HCEC 1CT (cell line): ENCODE data around the gene ZNF598.
"Not testable (repeated sequence)": the region's sequence is repeated elsewhere in the genome, so short reads cannot be mapped to it uniquely, and the experiment has no call there.

Experiments used
- DNase-seq: peaks from one replicate; pipeline ENCODE4 v3.0.0-alpha.2; 2017

The ZNF598 gene

GRCh38 chr16:1957434-1958142 lies 52.0 kb downstream of the ZNF598 start:
- DNase-seq: not testable (repeated sequence)

GRCh38 chr16:1953734-1954133 lies 55.9 kb downstream of the ZNF598 start:
- DNase-seq: no peak

DNA sequence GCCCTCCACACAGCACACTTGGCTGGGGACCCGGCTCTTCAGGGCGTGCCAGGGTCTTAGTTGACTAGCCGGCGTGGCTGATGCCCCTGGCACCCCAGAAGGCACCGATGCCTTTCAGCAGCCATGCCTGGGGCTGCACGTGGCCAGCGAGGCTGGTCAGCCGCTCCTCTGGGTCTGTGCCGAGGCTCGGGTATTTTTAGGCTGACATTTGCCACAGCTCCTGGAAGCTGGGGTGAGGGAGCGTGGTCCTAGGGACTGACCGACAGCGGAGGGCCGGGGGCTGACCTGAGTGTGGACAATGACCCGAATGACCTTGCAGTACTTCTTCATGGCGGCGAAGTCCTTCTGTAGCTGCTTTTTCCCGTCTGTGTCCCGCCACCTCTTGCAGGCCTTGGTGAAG lies 59.1 kb downstream of the ZNF598 start:
- DNase-seq: no peak

- DNase-seq: no peak
These were observed 59.6 kb downstream of the ZNF598 start for GRCh38 chr16:1950047-1950446.

DNA sequence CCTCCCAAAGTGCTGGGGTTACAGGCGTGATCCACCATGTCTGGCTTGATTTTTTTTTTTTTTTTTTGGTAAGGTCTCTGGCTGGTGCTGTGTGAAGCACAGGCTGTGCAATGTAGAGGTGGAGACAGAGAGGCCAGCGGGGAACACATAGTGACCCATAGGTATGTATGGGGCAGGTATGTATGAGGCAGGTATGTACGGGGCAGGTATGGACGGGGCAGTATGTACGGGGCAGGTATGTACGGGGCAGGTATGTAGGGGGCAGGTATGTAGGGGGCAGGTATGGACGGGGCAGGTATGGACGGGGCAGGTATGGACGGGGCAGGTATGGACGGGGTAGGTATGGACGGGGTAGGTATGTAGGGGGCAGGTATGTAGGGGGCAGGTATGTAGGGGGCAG lies 60.1 kb downstream of the ZNF598 start:
- DNase-seq: no peak
